B cell (primary cell): ENCODE results near the gene ZBTB8A. TPM values are rescaled to one million over a fixed set of nuclear protein-coding genes. Genes with fewer than 3 reads are reported as not detected.

Source experiments
- ATAC-seq: fragments of 200-7000 bp; cut with Tn5 transposase; one replicate; pipeline ENCODE4 v1.10.0; 2021; ENCODE audit warnings: low read depth, mild to moderate bottlenecking, moderate number of reproducible peaks, moderate library complexity
- CTCF ChIA-PET: fragments of 350-600 bp; sonication (Branson Sonifier 250); formaldehyde crosslinking; loops from one replicate; lab custom pipeline; 2021; ENCODE audit warnings: antibody characterized with exemption, inconsistent platforms; lab: Charles Lee
- POLR2A ChIA-PET: fragments of 350-600 bp; sonication (Branson Sonifier 250); formaldehyde crosslinking; loops from one replicate; lab custom pipeline; 2021; ENCODE audit warnings: antibody characterized with exemption; lab: Charles Lee
- DNase-seq: peaks from one replicate; pipeline ENCODE4 v3.0.0; 2013
- H2AFZ ChIP-seq: 2 replicates; pipeline ENCODE4 v1.6.1; 2012; ENCODE audit warnings: mild to moderate bottlenecking, low read depth, low read length; ENCODE audit not compliant: insufficient read depth, poor library complexity, severe bottlenecking
- H3K27ac ChIP-seq, 2 donors: 1 replicate in 1 of 2; 2 replicates in 1 of 2; pipeline ENCODE4 v1.5.1; 2012 to 2013; ENCODE audit warnings: low read length in 2 of 2, mild to moderate bottlenecking in 2 of 2, moderate library complexity in 1 of 2
- H3K27me3 ChIP-seq, 4 experiments: fragments of 200-600 bp in 1 of 4; sonication (generic) in 1 of 4; replicated peaks in 1 of 4; 1 replicate in 2 of 4; 2 replicates in 2 of 4; pipeline versions ENCODE4 v1.6.1 to v1.7.0; 2013 to 2016; ENCODE audit warnings: low read length in 3 of 4, mild to moderate bottlenecking in 2 of 4, mixed read lengths in 1 of 4, moderate library complexity in 1 of 4; ENCODE audit not compliant: insufficient read depth in 4 of 4, control insufficient read depth in 3 of 4; ENCODE audit errors: control extremely low read depth in 1 of 4
- H3K36me3 ChIP-seq, 2 experiments: replicated peaks in 1 of 2; 1 replicate in 1 of 2; 2 replicates in 1 of 2; pipeline versions ENCODE4 v1.6.1 to v1.7.1; 2013; ENCODE audit warnings: low read length in 1 of 2; ENCODE audit not compliant: insufficient read depth in 2 of 2, control insufficient read depth in 1 of 2; ENCODE audit errors: control extremely low read depth in 1 of 2, extremely low read depth in 1 of 2
- H3K4me1 ChIP-seq, 2 donors: fragments of 200-600 bp in 1 of 2; sonication (generic) in 1 of 2; 1 replicate in 1 of 2; 2 replicates in 1 of 2; pipeline versions ENCODE4 v1.5.1 to v1.6.1; 2013 to 2017; ENCODE audit warnings: low read length in 2 of 2; ENCODE audit not compliant: control insufficient read depth in 2 of 2, insufficient read depth in 2 of 2
- H3K4me2 ChIP-seq: replicated peaks from 2 replicates; pipeline ENCODE3; 2012; ENCODE audit warnings: mild to moderate bottlenecking, low read depth, low read length; ENCODE audit not compliant: poor library complexity, severe bottlenecking
- H3K4me3 ChIP-seq, 5 experiments: fragments of 200-600 bp in 1 of 5; sonication (generic) in 1 of 5; 1 replicate in 3 of 5; 2 replicates in 2 of 5; pipeline versions ENCODE4 v1.5.1 to v1.7.0; 2011 to 2016; ENCODE audit warnings: low read length in 4 of 5, mild to moderate bottlenecking in 4 of 5, low read depth in 2 of 5, control low read depth in 1 of 5, moderate library complexity in 1 of 5; ENCODE audit not compliant: insufficient read depth in 1 of 5; ENCODE audit errors: control extremely low read depth in 1 of 5, extremely low read depth in 1 of 5
- H3K79me2 ChIP-seq: fragments of 200-600 bp; sonication (generic); one replicate; pipeline ENCODE4 v1.6.0; 2016; ENCODE audit warnings: low read length; ENCODE audit not compliant: control insufficient read depth, insufficient read depth
- H3K9ac ChIP-seq: fragments of 200-600 bp; sonication (generic); 2 replicates; pipeline ENCODE4 v1.6.1; 2017; ENCODE audit warnings: mild to moderate bottlenecking, low read length, moderate library complexity
- H3K9me3 ChIP-seq, 3 donors: one replicate each; pipeline versions ENCODE4 v1.6.1 to v1.7.1; 2013; ENCODE audit warnings: low read length in 2 of 3; ENCODE audit not compliant: control insufficient read depth in 2 of 3, insufficient read depth in 1 of 3; ENCODE audit errors: control extremely low read depth in 1 of 3
- H4K20me1 ChIP-seq: 2 replicates; pipeline ENCODE4 v1.6.0; 2012; ENCODE audit warnings: mild to moderate bottlenecking, low read length; ENCODE audit not compliant: insufficient read depth, control insufficient read depth, poor library complexity, severe bottlenecking
- H3K27ac Mint-ChIP-seq: one replicate; pipeline ENCODE4 v1.8.0; 2021; ENCODE audit warnings: mixed read lengths
- H3K27me3 Mint-ChIP-seq: one replicate; pipeline ENCODE4 v1.8.0; 2021; ENCODE audit warnings: mixed read lengths
- H3K4me1 Mint-ChIP-seq: one replicate; pipeline ENCODE4 v1.8.0; 2021; ENCODE audit warnings: mixed read lengths
- H3K4me3 Mint-ChIP-seq: one replicate; pipeline ENCODE4 v1.8.0; 2021; ENCODE audit warnings: mixed read lengths
- H3K9me3 Mint-ChIP-seq: one replicate; pipeline ENCODE4 v1.8.0; 2022; ENCODE audit warnings: mixed read lengths; ENCODE audit not compliant: insufficient read depth
- CTCF ChIP-seq: fragments of 200-600 bp; IDR thresholded peaks from one replicate; pipeline ENCODE4 v1.8.0; 2022; ENCODE audit warnings: antibody characterized with exemption, mild to moderate bottlenecking
- EZH2 ChIP-seq: IDR thresholded peaks from 2 replicates; pipeline ENCODE4 v1.6.1; 2012; ENCODE audit warnings: borderline replicate concordance, low read depth, mild to moderate bottlenecking, moderate library complexity, low read length; ENCODE audit not compliant: insufficient read depth, poor library complexity, severe bottlenecking
- WGBS: methylation state at CpG from one replicate; pipeline ENCODE4 v1.1.5; 2013; ENCODE audit warnings: missing lambda C conversion rate; ENCODE audit not compliant: insufficient coverage; 5-methylcytosine and 5-hydroxymethylcytosine counted together
- intact Hi-C: fragments of 100-400 bp; cut with micrococcal nuclease; formaldehyde crosslinking; loops from one replicate; pipeline ENCODE4 v1.10.0; 2022
- polyA plus RNA-seq: library from polyadenylated mRNA; depleted of rRNA; stranded (reverse); fragments of >200 nt; gene quantifications from 2 replicates; pipeline ENCODE4 v1.2.3, GENCODE V29; 2012
- total RNA-seq, 2 donors: library from RNA; stranded (reverse); fragments of 120-200 nt in 1 of 2; gene quantifications; 1 replicate in 1 of 2; 2 replicates in 1 of 2; pipeline versions ENCODE4 v1.2.3 to v1.2.4, GENCODE V29; 2013 to 2022

The ZBTB8A gene
- total and polyA plus RNA-seq, 2 donors (not counting 1 experiment from before 2014, with no cell fraction given) = 0.04 to 0.17 TPM

GRCh38 chr1:32521165-32521564 lies 18.1 kb upstream of the ZBTB8A start:
- TF ChIP-seq CTCF (no peak), EZH2 (no peak)
- Mint-ChIP-seq H3K4me3 (peak overlapping the region; percentile 67), H3K27ac (no peak overlapping the region), H3K4me1 (peaks cover 3% of the 10 kb centered on the region), H3K9me3 (no peaks in the 10 kb centered on the region), H3K27me3 (no peaks in the 10 kb centered on the region)
- peak overlapping the region; percentile 43 for H3K9ac ChIP-seq
- POLR2A ChIA-PET = interaction anchor here (0.6 to 0.7 kb wide), 2 partner anchors 20 to 185 kb away, joined by 3 to 6 read pairs; partner anchors contain the start of gene MARCKSL1
- H3K27ac ChIP-seq = no peak overlapping the region
- CTCF ChIA-PET = interaction anchor here (0.6 to 6.0 kb wide), 11 partner anchors 19 to 705 kb away, joined by 3 to 76 read pairs (median 4); no protein-coding TSS in a partner anchor
- DNase-seq = no peak
- H3K4me3 ChIP-seq = no peak overlapping the region
- peaks cover 0 to 7% of the 10 kb centered on the region in 2 donors for H3K4me1 ChIP-seq
- ATAC-seq = no peak
- H3K36me3 ChIP-seq = no peaks in the 10 kb centered on the region
- no peaks in the 10 kb centered on the region for H4K20me1 ChIP-seq
- WGBS = 77% methylated on average over 5 of the region's 6 CpGs
- no peaks in the 10 kb centered on the region for H3K9me3 ChIP-seq
- H3K27me3 ChIP-seq = no peaks in the 10 kb centered on the region
- H3K79me2 ChIP-seq = no peaks in the 10 kb centered on the region
- peak overlapping the region; percentile 55 for H3K4me2 ChIP-seq
- intact Hi-C loops = loop anchor here (5.0 kb wide), 1 partner anchor 131 kb away; the partner anchor contains the start of genes RBBP4 and ZBTB8OS
- no peak overlapping the region for H2AFZ ChIP-seq

- Mint-ChIP-seq H3K4me3 (no peak overlapping the region), H3K4me1 (peaks cover 3% of the 10 kb centered on the region), H3K27ac (no peak overlapping the region), H3K27me3 (no peaks in the 10 kb centered on the region), H3K9me3 (no peaks in the 10 kb centered on the region)
- Histone ChIP-seq H3K79me2 (no peaks in the 10 kb centered on the region), H3K4me1 (peaks cover 0 to 7% of the 10 kb centered on the region in 2 donors), H3K27me3 (no peaks in the 10 kb centered on the region), H3K27ac (no peak overlapping the region), H3K9me3 (no peaks in the 10 kb centered on the region), H3K4me3 (no peak overlapping the region), H4K20me1 (no peaks in the 10 kb centered on the region), H2AFZ (no peak overlapping the region), H3K9ac (no peak overlapping the region), H3K4me2 (no peak overlapping the region), H3K36me3 (no peaks in the 10 kb centered on the region)
- POLR2A ChIA-PET = no interaction called here
- no peak for DNase-seq
- no CpG with 5 or more reads among the region's 3 CpGs for WGBS
- CTCF ChIA-PET = interaction anchor here (0.7 to 1.5 kb wide), 2 partner anchors 9 to 11 kb away, joined by 3 to 5 read pairs; no protein-coding TSS in a partner anchor
- TF ChIP-seq CTCF (no peak), EZH2 (no peak)
- intact Hi-C loops = no loop called here
- ATAC-seq = no peak
These were observed 14.2 kb upstream of the ZBTB8A start for GRCh38 chr1:32525053-32525452.
